Activated T-helper 1 cell treated with Interleukin-2 at 50 U/mL for 16 hours (primary cell): ENCODE measurements around the gene ODAD4.

ENCODE experiments used
- DNase-seq: peaks from one replicate; pipeline ENCODE4 v3.0.0-alpha.2; 2020; ENCODE audit warnings: low read depth

The ODAD4 gene

DNA sequence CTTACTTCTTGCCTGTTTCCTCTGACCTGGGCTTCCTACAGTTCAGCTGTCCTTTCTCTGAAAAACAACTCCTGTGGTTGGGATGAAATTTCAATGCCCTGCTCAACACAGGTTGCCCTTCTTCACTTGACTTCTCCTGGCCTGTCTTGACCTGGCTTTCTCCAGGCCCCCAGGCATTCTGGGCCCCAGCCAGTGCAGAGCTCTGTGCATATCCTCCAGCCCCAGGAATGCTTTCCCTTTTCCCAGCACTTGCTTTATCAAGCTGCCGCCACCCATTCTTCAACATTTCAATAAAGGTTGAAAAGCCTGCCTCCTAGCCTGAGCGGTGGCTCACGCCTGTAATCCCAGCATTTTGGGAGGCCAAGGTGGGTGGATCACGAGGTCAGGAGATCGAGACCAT lies 10.8 kb downstream of the ODAD4 start:
- DNase-seq = no peak

DNA sequence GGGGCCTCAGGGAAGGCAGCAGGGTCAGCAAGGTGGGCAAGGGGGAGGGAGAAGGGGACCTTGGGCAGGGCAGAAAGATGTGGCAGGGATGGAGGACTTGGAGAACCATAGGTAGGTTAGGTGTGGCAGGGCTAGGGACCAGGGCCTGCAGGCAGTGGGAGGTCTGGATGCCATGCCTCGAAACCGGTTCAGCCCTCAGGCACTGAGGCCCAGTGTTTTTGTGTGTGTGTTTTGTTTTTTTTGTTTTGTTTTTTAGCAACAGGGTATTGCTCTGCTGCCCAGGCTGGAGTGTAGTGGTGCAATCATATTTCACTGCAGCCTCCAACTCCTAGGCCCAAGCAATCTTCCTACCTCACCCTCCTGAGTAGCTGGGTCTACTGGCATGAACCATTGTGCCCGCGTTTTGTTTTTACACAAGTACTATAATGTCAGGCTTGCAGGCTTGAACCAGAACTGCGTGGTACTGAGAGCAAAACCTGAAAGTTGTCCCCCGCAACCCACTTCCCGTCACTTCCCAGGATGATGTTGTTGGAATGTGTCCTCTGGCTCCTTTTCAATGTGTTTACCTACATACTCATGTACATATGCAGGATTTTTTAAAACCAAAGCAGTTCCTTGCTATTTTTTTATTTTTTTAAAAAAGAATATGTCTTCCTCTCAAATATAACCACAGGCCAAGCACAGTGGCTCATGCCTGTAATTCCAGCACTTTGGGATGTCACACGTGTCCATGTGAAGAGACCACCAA lies 12.4 kb downstream of the ODAD4 start:
- DNase-seq = no peak

DNA sequence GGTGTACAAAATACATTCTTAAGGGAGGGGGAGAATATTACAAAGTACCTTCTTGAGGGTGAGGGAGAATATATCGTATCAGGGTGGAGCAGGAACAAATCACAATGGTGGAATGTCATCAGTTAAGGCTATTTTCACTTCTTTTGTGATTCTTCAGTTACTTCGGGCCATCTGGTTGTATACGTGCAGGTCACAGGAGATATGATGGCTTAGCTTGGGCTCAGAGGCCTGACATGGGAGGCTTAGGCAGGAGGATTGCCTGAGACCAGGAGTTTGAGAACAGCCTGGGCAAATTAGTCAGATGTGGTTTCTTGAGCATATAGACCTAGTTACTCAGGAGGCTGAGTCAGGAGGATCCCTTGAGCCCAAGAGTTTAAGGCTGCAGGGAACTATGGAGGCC lies 13.1 kb downstream of the ODAD4 start:
- DNase-seq = no peak

DNA sequence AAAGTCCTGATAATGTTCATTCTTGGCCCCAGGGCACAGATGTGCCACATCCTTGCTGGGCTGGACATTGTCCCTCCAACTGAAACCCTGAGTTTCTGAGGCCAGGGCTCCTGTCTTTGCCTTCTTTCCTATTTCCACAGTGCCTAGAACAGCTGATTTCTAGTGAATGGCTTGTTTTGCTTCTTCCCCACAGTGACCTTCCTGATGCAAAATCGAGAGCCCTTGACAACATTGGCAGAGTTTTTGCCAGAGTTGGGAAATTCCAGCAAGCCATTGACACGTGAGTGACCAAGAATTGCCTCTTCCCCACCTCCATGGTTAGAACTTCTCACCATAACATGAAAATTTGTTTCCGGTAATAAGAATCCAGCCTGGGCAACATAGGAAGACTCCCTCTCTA lies 14.5 kb downstream of the ODAD4 start:
- no peak for DNase-seq

DNA sequence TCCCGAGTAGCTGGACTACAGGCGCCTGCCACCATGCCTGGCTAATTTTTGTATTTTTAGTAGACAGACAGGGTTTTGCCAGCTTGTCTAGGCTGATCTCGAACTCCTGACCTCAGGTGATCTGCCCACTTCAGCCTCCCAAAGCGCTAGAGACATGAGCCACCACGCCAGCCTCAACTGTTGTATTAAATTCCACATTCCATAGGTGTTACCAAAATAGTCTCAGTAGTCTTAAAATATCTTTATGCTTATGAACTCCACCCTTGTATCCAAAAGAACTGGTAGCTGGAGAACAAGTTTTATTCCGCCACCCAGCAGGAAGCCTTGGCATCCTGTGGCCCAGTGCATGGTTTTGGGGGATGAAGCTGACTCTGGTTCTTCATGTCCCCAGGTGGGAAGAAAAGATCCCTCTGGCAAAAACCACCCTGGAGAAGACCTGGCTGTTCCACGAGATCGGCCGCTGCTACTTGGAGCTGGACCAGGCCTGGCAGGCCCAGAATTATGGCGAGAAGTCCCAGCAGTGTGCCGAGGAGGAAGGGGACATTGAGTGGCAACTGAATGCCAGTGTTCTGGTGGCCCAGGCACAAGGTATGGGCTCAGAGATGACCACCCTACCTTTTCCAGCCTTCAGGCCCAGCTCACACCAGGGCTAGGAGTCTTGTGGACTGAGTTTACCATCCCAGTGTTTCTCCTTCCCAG lies 18.5 kb downstream of the ODAD4 start:
- no peak for DNase-seq

DNA sequence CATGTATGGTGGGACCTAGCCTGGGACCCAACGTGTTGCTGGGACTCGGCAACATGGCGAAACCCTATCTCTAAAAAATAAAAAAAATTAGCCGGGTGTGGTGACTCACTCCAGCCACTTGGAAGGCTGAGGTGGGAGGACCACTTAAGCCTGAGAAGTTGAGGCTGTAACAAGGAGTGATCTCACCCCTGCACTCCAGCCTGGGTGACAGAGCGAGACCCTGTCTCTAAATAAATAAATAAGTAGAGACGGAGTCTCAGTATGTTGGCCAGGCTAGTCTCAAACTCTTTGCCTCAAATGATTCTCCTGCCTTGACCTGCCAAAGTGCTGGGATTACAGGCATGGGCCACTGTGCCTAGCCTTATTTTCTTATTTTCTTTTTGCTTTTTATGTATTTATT lies 26.1 kb downstream of the ODAD4 start:
- DNase-seq = no peak

DNA sequence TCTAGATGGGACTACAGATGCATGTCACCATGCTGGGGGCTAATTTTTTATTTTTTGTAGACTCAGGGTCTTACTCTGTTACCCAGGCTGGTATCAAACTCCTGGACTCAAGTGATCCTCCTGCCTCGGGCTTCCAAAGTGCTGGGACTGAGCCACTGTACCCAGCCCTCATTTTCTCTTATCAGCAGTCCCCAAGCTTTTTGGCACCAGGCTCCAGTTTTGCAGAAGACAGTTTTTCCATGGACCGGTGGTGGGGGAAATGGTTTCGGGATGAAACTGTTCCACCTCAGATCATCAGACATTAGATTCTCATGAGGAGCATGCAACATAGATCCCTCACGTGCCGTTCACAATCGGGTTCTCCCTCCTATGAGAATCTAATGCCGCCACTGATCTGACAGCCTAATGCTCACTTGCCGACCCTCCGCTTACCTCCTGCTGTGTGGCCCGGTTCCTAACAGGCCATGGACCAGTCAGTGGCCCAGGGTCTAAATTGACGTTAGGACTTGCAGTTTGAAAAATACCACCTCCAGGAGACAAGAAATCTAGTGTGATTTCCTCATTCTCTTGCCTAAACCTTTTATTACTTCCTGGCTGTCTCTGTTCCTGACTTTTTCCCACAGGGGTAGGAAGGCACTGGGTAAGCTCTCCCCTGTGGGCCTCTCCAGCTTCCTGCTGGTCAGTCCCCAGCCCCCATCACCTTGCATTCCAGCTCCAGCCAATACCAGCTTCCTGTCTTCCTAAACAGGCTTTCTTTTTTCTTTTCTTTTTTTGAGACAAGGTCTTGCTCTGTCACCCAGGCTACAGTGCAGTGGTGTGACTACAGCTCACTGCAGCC lies 26.8 kb downstream of the ODAD4 start:
- DNase-seq = no peak

DNA sequence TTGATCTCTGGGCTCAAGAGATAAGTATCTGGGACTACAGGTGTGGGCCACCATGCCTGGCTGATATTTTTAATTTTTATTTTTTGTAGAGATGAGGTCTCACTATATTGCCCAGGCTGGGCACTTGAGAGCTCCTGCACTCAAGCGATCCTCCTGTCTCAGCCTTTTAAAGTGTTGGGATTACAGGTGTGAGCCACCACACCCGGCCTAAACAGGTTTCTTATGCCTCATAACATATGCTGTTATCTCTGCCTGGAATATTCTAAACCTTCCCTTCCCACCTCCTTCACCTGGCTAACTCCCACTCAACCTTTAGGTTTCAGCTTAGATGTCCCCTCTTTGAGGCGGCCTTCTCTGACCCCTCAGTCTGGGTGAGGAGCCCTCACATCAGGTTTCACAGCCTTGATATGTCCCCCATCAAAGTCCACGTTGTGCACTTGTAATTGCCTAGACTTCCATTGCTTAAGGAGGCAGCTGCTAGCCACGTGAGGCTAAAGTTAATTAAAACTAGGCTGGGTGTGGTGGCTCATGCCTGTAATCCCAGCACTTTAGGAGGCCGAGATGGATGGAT lies 27.5 kb downstream of the ODAD4 start:
- DNase-seq = no peak

DNA sequence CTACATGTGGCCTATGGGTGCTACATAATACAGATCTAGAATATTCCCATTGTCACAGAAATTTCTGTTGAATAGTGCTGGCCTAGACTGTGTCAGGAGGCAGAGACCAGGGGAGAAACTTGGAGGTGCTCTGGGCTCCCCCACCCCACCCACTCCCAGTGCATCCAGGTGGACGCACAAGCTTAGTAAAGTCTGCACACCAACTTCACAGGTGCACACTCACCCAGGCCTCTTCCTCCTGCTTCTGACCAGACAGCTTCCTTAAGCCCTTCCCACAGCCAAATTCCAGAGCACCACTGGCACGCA lies 28.6 kb downstream of the ODAD4 start:
- no peak for DNase-seq

DNA sequence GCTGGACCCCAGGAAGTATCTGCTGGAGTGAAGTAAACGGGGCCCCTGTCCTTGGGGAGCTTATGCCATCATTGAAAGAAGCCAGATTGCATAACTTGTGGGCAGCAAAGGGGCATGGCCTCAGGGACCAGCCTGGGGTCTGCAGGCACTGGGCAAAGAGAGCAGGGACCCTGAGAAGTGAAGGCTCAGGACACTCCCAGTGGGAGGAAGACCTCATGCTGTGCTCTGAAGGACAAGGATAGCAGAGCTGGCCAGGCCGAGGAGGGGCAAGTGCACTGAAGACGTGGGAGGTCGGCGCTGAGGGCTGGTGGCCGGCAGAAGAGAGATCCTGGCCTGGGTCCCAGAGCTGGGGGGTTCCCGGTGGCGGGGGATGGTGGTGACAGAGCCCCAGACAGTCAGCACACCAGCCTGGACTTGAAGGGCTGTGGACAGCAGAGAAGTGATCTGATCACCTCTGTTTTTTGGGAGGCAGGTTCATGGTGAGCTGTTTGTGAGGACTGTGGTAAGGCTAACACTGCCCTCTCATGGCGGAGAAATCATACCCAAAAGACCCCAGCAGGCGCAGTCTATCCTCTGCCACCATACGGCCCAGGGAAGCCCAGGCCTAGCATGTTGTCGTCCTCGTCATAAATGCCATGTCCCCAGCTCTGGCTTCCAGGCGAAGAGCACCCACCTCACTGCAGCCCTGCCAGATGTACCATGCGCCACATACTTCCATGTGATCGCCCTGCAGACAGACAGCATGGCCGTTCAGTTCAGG lies 29.1 kb downstream of the ODAD4 start:
- DNase-seq = no peak

DNA sequence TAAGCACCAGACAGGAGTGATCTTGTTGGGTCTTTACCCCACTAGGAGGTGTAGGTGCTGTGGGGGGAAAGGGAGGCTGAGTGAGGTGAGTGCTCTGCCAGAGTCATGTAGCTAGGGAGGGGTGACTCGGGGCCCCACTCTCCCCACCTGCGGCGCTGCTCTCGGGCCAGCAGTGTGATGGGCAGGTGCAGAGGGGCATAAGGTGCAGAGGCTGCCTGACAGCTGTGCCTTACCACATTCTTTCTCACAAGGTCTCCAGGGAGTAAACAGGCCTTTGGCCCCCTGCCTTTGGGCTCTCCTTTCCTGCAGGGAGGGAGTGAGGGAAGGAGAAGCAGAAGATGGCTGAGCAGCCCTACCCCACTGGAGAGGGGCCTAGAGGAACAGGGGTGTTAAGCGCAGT lies 31.7 kb downstream of the ODAD4 start:
- no peak for DNase-seq

DNA sequence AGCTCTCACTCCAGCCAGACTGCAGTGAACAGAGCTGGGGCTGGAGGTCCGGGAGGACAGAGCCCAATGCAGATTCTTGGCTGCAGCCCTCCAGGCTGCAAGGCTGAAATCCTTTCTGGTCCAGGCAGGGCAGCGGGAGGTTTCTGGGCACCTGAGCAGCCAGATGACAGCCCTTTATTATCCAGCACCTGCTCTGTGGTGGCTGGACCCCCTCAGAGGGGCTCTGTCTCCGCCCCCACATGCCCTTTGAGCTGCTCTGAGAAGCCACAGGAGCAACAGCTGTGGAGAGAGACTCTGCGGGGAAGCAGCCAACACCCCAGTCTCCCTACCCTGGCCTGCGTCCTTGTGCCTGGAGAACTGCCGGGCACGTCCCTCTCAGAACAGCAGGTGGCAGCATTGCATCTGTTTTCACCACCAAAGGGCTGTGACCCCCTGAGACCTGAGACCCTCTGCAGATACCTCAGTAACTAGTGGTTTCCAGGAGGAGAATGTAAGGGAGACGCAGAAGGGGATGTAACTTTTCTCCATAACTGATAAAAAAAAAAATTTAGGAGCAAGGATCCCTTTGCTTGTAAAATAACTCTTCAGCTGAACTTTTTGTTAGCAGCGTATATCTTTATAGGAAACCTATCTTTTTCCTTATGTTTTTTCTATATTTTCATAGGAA lies 32.5 kb downstream of the ODAD4 start:
- DNase-seq = peak; percentile 44

DNA sequence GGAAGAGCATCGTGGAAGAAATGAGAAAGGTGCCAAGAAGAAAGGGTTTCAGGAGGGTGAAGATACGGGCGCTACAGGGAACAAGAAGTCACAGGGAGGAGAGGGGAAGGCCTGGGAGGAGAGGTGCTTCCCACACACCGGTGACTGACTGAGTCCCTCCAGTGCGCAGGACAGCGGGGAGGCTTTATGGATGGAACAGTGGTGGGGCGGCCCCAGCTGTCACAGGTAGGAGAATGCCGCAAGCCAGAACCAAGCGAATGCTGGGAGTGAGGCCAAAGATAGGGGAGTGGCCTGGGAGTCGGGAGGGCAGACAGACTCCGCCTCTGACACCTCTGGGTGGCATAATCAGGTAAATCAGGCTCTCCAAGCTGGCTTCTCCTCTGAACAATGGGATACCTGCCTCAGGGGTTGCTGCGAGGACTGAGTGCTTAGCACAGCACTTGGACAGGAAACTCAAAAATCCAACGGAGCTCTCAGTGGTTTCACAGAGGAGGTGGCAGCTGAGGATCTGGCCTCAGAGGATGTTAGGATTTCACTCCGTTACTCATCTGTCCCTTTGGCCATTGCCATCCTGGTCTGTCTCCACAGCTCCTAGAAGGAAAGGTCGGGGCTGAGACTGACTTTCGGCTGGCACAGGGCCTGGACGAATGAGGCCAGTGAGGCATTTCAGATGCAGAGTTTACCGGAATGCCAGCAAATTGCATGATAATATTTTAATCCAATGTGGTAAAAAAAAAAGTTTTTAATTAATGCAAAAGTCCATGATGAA lies 35.5 kb downstream of the ODAD4 start:
- DNase-seq = peak; percentile 40

DNA sequence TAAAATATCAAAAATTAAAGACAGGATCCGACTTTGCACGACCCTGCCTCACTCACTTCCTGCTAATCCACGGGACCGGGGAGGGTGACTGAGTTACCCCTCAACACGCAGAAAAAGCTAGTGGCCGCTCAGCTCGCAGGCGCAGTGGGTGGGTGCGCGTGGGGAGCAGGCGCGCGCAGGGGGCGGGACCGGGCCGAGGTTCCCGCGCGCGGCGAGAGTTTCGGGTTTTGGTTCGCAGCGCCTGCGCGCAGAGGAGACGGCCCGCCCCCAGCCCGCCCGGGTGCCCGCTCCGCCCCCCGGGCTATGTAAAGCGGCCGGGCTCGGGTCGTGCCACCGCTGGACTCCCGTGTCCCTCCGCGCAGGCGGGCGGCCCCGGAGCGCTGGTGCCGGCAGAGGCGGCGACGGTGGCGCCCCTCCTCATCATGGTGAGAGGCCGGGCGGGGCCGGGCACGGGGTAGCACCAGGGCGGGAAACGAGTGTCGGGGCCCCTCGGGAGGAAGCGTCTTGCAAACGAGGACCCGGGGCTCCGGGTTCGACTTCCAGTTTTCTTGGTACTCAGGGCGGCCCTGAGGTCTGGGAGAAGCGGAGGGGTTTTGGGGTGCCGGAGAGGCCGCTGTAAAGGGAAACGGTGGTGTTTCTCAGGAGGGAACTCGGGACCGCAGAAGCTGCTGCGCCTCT lies 36.2 kb downstream of the ODAD4 start, which contains the start of gene CNP:
Gene CNP, plus strand, starts transcription at position 333 of the 678 bp plus-strand sequence. Its CDS starts 90 bp downstream, at position 423.
- DNase-seq = peak; percentile 88

DNA sequence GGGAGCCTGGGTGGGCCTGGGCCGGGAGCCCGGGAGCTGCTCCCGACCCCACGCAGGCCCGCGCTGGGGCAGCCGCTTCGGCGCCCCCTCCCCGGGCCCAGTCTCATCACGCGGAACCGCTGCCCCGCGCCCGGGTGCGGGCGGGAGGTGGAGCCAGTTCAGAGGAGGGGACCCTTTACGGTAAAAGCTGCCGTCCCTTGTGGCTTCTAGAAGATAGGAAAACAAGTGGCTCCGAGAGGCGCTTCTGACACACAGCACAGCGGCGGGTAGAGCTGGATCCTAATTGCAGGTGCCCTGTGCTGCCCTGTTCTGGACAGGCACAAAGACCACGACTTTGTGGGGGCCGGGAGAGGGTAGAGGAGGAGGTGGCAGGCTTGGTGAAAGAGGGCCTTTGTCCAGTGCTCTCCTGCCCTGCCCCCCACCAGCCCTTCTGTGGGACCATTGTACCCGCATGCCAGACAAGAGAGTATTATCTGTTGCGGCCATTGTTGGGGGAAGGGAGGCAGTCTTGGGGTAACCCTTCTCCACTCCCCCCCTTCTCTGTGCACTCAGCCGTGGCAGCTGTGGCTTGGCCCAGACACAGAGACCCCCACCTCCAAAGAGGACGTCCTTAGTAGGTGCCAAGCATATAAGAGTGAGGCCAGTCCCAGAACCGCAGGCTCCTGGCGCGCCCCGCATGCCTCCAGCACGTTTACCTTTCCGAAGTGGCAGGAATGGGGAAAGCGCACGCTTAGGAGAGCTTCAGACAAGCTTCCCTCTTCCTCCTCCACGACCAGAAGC lies 36.9 kb downstream of the ODAD4 start:
- DNase-seq = peak; percentile 12

DNA sequence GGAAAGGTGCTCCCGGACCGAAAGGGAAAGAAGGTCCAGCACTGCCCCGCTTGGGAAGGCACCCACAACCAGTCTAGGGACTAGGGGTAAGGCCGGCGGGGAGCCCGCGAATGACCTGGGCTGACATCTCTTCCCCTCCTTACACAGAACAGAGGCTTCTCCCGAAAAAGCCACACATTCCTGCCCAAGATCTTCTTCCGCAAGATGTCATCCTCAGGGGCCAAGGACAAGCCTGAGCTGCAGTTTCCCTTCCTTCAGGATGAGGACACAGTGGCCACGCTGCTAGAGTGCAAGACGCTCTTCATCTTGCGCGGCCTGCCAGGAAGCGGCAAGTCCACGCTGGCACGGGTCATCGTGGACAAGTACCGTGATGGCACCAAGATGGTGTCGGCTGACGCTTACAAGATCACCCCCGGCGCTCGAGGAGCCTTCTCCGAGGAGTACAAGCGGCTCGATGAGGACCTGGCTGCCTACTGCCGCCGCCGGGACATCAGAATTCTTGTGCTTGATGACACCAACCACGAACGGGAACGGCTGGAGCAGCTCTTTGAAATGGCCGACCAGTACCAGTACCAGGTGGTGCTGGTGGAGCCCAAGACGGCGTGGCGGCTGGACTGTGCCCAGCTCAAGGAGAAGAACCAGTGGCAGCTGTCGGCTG lies 37.6 kb downstream of the ODAD4 start:
- DNase-seq = no peak

DNA sequence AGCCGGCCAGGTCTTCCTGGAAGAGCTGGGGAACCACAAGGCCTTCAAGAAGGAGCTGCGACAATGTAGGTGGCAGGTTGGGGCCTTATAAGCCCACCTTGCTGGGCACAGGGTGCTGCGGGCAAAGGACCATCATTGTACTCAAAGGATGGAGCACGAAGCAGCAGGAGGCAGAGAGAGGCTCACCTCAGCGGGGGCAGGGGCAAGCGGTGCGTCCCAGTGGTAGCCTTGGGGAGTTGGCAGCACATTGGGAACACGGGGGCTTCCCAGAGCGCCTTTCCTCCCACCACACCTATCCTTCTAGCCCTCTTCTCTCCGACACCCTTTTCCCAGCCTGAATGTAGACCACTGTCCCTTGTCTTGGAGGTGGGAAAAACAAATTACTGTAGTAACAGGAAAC lies 38.3 kb downstream of the ODAD4 start:
- DNase-seq = no peak

DNA sequence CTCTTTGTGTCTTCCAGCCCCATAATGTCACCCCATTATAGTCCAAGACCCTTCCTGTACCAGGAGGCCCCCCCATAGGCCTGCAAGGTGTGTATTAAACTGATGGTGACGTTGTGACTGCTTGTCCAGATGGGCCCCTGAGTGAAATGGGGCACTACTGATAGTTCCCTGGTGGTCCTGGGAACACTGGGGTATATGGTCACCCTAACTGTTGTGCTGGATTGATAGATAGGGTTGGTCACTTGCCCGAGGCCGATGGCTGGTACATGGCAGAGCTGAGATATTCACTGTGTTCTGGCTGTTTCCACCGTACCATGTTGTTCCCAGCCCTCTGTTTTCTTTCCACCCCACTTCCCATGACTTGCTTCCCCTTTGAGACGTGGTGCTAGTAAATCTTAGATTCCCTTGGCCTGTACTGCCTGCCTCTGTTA lies 40.5 kb downstream of the ODAD4 start:
- DNase-seq = no peak
